Measurements from ENCODE around the gene PROP1. TPM values are rescaled to one million over a fixed set of nuclear protein-coding genes. Genes with fewer than 3 reads are reported as not detected.
A peak's percentile ranks its signal among the peaks of the same experiment; 100 is the strongest.

The PROP1 gene
- total RNA-seq, 1 donor from 2014 or later, result not detected

GRCh38 chr5:177983763-177984583 is 12.1 kb downstream of the PROP1 start:
- Histone ChIP-seq H3K27me3 (ENCODE audit: insufficient read depth, low read length) (peaks cover 29% of the 10 kb centered on the region), H3K36me3 (ENCODE audit: insufficient read depth, low read length) (no peaks in the 10 kb centered on the region), H3K4me3 (ENCODE audit: insufficient read depth, low read depth, low read length) (no peak overlapping the region), H2AFZ (ENCODE audit: low read depth, low read length) (no peak overlapping the region), H3K79me2 (ENCODE audit: insufficient read depth, low read length) (no peaks in the 10 kb centered on the region), H3K27ac (ENCODE audit: low read depth, low read length) (no peak overlapping the region), H3K4me2 (ENCODE audit: low read length) (peak overlapping the region; percentile 48), H3K9ac (ENCODE audit: low read length) (no peak overlapping the region), H4K20me1 (ENCODE audit: insufficient read depth, low read length) (no peaks in the 10 kb centered on the region), H3K9me3 (ENCODE audit: insufficient read depth, low read depth, low read length) (no peaks in the 10 kb centered on the region), H3K4me1 (ENCODE audit: insufficient read depth, low read length) (no peaks in the 10 kb centered on the region)
- TF ChIP-seq CTCF (IDR thresholded peaks at IDR 0.05; ENCODE audit: insufficient read depth, low read depth, low read length), result no peak
- peak; percentile 38 for TF ChIP-seq EZH2 (IDR thresholded peaks at IDR 0.05; ENCODE audit: insufficient read depth, low read length)
- H3K4me3 Mint-ChIP-seq (ENCODE audit: unreplicated experiment), result no peak overlapping the region
- H3K27me3 Mint-ChIP-seq (ENCODE audit: low read depth, unreplicated experiment), result peaks cover 38% of the 10 kb centered on the region
- H3K27ac Mint-ChIP-seq (ENCODE audit: unreplicated experiment), result no peak overlapping the region
- no peak for DNase-seq (ENCODE audit: low read depth)
- no peaks in the 10 kb centered on the region for H3K4me1 Mint-ChIP-seq (ENCODE audit: low read depth, unreplicated experiment)
- no peaks in the 10 kb centered on the region for H3K9me3 Mint-ChIP-seq (ENCODE audit: unreplicated experiment)
- no peaks in the 10 kb centered on the region for H3K36me3 Mint-ChIP-seq (ENCODE audit: low read depth, unreplicated experiment)
- no peak for FAIRE-seq

- Histone ChIP-seq H3K27me3 (ENCODE audit: insufficient read depth, low read length) (peaks cover 29% of the 10 kb centered on the region), H3K36me3 (ENCODE audit: insufficient read depth, low read length) (no peaks in the 10 kb centered on the region), H3K9me3 (ENCODE audit: insufficient read depth, low read depth, low read length) (no peaks in the 10 kb centered on the region), H4K20me1 (ENCODE audit: insufficient read depth, low read length) (no peaks in the 10 kb centered on the region), H3K4me1 (ENCODE audit: insufficient read depth, low read length) (no peaks in the 10 kb centered on the region), H3K79me2 (ENCODE audit: insufficient read depth, low read length) (no peaks in the 10 kb centered on the region), H3K4me3 (ENCODE audit: insufficient read depth, low read depth, low read length) (no peak overlapping the region), H2AFZ (ENCODE audit: low read depth, low read length) (no peak overlapping the region), H3K4me2 (ENCODE audit: low read length) (no peak overlapping the region), H3K9ac (ENCODE audit: low read length) (no peak overlapping the region), H3K27ac (ENCODE audit: low read depth, low read length) (no peak overlapping the region)
- H3K4me3 Mint-ChIP-seq (ENCODE audit: unreplicated experiment), result no peak overlapping the region
- no peaks in the 10 kb centered on the region for H3K36me3 Mint-ChIP-seq (ENCODE audit: low read depth, unreplicated experiment)
- no peaks in the 10 kb centered on the region for H3K9me3 Mint-ChIP-seq (ENCODE audit: unreplicated experiment)
- FAIRE-seq (no peak), DNase-seq (ENCODE audit: low read depth) (no peak)
- TF ChIP-seq EZH2 (IDR thresholded peaks at IDR 0.05; ENCODE audit: insufficient read depth, low read length), result no peak
- TF ChIP-seq CTCF (IDR thresholded peaks at IDR 0.05; ENCODE audit: insufficient read depth, low read depth, low read length), result no peak
- peaks cover 38% of the 10 kb centered on the region for H3K27me3 Mint-ChIP-seq (ENCODE audit: low read depth, unreplicated experiment)
- no peaks in the 10 kb centered on the region for H3K4me1 Mint-ChIP-seq (ENCODE audit: low read depth, unreplicated experiment)
- H3K27ac Mint-ChIP-seq (ENCODE audit: unreplicated experiment), result no peak overlapping the region
Measured at GRCh38 chr5:177982956-177983355, 13.1 kb downstream of the PROP1 start.
